Myocyte (in vitro differentiated cells): ENCODE data around the gene ACYP2. TPM values are rescaled to one million over a fixed set of nuclear protein-coding genes. Genes with fewer than 3 reads are reported as not detected.

ENCODE experiments used
- DNase-seq: peaks from one replicate; pipeline ENCODE4 v3.0.0-alpha.2; 2012; ENCODE audit warnings: low read depth
- total RNA-seq: library from RNA; depleted of rRNA; stranded (reverse); fragments of >200 nt; gene quantifications from 2 replicates; pipeline ENCODE4 v1.2.3, GENCODE V29; 2014

Gene ACYP2
- total RNA-seq, 1 donor from 2014 or later: 58.4 TPM

- DNase-seq: peak; percentile 79
These were observed 97.0 kb downstream of the ACYP2 start for GRCh38 chr2:54212456-54212855.

DNA sequence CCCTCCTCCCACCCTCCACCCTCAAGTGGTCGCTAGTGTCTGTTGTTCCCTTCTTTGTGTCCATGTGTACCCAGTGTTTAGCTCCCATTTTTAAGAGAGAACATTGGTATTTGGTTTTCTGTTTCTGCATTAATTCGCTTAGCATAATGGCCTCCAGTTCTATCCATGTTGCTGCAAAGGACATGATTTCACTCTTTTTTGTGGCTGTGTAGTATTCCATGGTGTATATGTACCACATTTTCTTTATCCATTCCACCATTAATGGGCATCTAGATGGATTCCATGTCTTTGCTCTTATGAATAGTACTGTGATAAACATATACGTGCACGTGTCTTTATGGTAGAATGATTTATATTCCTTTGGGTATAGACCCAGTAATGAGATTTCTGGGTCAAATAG is 97.7 kb downstream of the ACYP2 start:
- DNase-seq: no peak

DNA sequence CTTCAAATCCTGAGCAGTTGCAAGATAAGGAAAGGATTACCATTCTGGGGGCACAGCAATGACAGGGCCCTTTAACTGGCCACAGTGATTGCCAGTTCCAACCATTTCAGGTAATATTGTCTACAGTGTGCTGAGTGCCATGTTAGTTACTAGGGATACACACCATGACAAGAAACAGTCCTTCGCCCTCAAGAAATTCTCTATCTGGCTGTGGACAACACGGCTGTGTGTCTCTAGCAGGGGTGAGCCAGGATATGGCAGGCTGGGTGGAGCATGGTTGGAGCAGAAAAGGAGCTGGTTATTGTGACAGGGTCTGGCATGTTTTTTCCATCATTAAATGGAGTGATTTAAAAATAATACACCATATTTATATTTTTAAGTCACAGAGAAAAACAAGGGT is 109.6 kb downstream of the ACYP2 start:
- DNase-seq: no peak

DNA sequence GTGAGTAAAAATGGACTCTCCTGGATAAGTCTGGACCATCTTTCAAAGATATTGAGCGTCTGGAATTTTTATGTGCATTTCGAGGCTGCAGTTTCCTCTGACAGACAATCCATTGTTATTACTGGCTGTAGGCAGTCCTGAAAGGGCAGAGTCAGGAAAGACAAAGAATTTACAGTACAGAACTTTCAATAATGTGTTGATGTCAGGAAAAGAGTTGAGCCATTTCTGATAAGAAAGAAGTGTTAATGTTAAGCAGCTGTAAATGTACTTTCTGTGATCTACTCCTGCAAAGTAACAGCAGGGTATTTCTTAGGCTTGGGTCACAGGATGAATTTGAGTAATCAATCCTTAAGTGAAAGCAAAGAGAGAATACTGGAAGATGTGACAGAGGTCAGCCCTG is 110.8 kb downstream of the ACYP2 start:
- DNase-seq: no peak

GRCh38 chr2:54227798-54228197 is 112.4 kb downstream of the ACYP2 start:
- DNase-seq: peak; percentile 30

GRCh38 chr2:54228945-54229344 is 113.5 kb downstream of the ACYP2 start:
- peak; percentile 21 for DNase-seq

GRCh38 chr2:54233832-54234649 is 118.6 kb downstream of the ACYP2 start:
- DNase-seq: no peak

GRCh38 chr2:54237428-54237827 is 122.0 kb downstream of the ACYP2 start:
- DNase-seq: no peak

GRCh38 chr2:54239427-54239826 is 124.0 kb downstream of the ACYP2 start:
- DNase-seq: peak; percentile 91

DNA sequence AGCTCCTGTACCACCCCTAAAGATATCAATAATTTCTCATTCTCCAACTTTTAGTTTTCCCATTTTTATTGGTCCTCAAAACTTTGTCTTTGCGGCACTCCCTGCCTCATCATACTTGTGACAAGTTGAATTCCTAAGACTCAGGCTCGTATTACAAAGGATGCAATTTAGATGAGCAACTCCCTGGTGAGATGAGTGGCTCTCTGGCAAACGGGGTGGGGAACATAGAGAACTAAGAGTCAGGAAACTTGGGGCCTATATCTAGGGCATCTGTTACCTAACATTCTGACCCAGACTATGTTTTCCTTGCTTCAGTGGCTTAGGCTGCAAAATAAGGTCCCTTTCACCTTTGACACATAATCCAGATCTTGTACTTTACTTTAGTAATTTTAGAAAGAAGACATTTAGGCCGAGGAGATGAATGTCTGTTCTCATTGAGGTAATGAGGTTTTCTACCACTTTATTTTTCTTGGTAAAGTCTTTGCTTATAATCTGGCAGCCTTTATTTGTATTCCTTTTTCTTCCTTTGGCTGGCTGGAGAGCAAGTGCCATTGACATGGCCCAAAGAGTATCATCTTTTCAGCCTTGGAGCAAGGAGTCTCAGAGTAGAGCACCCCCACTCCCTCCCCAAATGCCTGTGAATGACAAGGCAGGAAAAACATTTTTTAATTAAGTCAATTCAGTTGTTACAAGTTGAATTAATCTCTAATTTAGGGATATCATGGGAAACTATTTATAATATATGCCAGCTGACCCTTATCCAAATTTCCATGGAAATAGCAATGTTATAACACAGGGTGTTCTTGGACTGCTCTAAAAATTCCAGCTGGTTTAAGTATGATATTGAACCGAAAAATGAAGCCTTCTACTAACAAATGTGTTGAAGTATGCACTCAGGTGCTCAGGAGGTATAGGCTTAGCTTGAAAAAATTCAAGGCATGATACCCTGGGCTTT is 125.4 kb downstream of the ACYP2 start:
- peak; percentile 61 for DNase-seq

DNA sequence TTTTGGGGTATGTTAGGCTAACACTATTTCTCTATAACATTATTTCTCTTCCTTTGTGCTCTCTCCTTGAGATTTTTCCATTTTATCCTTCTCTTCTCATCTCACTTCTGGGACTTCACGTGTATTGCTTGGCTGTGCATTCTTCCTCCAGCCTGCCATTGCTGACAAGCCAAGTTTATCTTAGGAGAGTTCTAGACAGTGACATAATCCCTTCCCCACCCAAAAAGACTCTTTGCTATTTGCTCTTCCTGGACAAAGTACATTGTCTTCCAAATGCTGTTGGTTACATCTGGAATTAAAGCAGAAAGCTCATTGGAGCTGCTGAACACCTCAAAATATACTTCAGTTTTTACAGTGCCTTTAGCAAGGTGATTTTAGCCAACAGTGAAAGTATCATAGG is 131.7 kb downstream of the ACYP2 start:
- no peak for DNase-seq

DNA sequence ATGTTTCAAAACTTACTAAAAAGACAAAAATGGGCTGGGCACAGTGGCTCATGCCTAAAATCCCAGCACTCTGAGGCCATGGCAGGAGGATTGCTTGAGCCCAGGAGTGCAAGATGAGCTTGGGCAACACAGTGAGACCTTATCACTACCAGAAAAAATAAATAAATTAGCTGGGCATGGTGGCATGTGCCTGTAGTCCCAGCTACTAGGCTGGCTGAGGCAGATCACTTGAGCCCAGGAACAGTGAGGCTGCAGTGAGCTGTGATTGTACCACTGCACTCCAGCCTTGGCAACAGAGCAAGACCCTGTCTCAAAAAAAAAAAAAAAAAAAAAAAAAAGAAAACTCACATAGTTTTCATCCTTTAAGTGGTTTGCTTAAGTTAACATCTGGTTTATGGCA is 134.2 kb downstream of the ACYP2 start:
- DNase-seq: no peak

GRCh38 chr2:54254180-54254579 is 138.8 kb downstream of the ACYP2 start:
- no peak for DNase-seq

- no peak for DNase-seq
These were observed 140.0 kb downstream of the ACYP2 start for GRCh38 chr2:54255230-54256090.

- no peak for DNase-seq
These were observed 140.8 kb downstream of the ACYP2 start, which contains the start of gene TSPYL6 for GRCh38 chr2:54256091-54256694. Gene TSPYL6, minus strand, starts transcription at chr2:54256229. Its CDS starts 78 bp downstream, at chr2:54256151.

- DNase-seq: no peak
These were observed 142.8 kb downstream of the ACYP2 start for GRCh38 chr2:54258166-54258565.

- DNase-seq: no peak
These were observed 144.2 kb downstream of the ACYP2 start for GRCh38 chr2:54259413-54260240.

GRCh38 chr2:54260241-54260595 is 144.8 kb downstream of the ACYP2 start:
- no peak for DNase-seq

DNA sequence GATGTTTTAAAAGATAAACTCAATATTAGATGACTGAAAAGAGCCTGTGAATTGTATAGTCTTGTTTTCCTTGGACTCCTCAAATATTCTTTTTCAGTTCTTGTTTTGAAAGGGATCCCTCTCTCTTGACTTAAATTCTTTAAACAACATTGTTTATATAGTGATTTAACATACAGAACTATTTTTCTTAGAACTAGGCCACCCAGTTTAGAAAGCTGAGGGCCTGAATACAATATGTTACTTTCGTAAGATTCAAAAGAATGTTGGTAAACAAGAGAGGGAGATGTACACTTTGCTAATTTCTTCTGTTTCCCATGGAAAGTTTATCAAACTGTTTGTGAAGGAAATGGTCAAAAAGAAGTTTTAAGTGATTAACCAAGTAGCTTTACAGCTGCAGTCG is 146.1 kb downstream of the ACYP2 start:
- DNase-seq: no peak
